HCT116 (cell line): ENCODE measurements around the gene CACNG1. TPM values are rescaled to one million over a fixed set of nuclear protein-coding genes. Genes with fewer than 3 reads are reported as not detected.
"Not testable (repeated sequence)": the region's sequence is repeated elsewhere in the genome, so short reads cannot be mapped to it uniquely, and the experiment has no call there.

Experiments
- ATAC-seq: fragments of 200-7000 bp; cut with Tn5 transposase; 2 replicates; pipeline ENCODE4 v1.9.1; 2020; ENCODE audit warnings: mild to moderate bottlenecking, moderate library complexity
- BruUV-seq: library from RNA; stranded (reverse); fragments of 400-500 nt; replicated peaks from 2 replicates; lab custom pipeline; 2021; lab: Mats Ljungman, UMichigan
- CTCF ChIA-PET: fragments of 300-600 bp; sonication (Branson Sonifier 250); formaldehyde crosslinking; loops from one replicate; lab custom pipeline; 2021; ENCODE audit warnings: antibody characterized with exemption; lab: Charles Lee
- POLR2A ChIA-PET: fragments of 300-600, 350-600 bp; sonication (Branson Sonifier 250); formaldehyde crosslinking; loops from one replicate; lab custom pipeline; 2021; ENCODE audit warnings: antibody characterized with exemption; lab: Charles Lee
- RAD21 ChIA-PET, 2 experiments: fragments of 300-600 bp; sonication (Branson Sonifier 250); formaldehyde crosslinking; loops; one replicate each; lab custom pipeline; 2023; ENCODE audit warnings: low total read pairs in 2 of 2; ENCODE audit not compliant: uncharacterized antibody in 2 of 2, unreplicated experiment in 2 of 2, low non-redundant PET in 1 of 2; lab: Charles Lee
- DNase-seq: peaks from one replicate; pipeline ENCODE4 v3.0.0-alpha.2; 2010; ENCODE audit warnings: low read depth, low spot score
- H2AFZ ChIP-seq: fragments of 200-600 bp; shearing (Covaris generic), sonication (generic); 2 replicates; pipeline ENCODE4 v1.6.1; 2017; ENCODE audit warnings: low read depth, mixed run types, mixed read lengths, antibody characterized with exemption, low read length; ENCODE audit not compliant: poor library complexity, severe bottlenecking
- H3K27ac ChIP-seq: 2 replicates; pipeline ENCODE4 v1.5.1; 2012; ENCODE audit warnings: low read depth, low read length
- H3K27me3 ChIP-seq: fragments of 200-600 bp; sonication (generic); 2 replicates; pipeline ENCODE4 v1.6.1; 2016; ENCODE audit warnings: mixed run types, low read length, mixed read lengths; ENCODE audit not compliant: insufficient read depth
- H3K36me3 ChIP-seq, 2 experiments: fragments of 200-500 bp in 1 of 2; fragments of 200-600 bp in 1 of 2; sonication (Bioruptor generic) in 1 of 2; sonication (generic) in 1 of 2; 2 replicates each; pipeline versions ENCODE4 v1.5.1 to v1.6.1; 2014 to 2016; ENCODE audit warnings: low read length in 2 of 2, inconsistent platforms in 1 of 2, mixed read lengths in 1 of 2, mixed run types in 1 of 2; ENCODE audit not compliant: insufficient read depth in 2 of 2, control insufficient read depth in 1 of 2
- H3K4me1 ChIP-seq, 2 experiments: fragments of 200-600 bp in 1 of 2; sonication (generic) in 1 of 2; 2 replicates each; pipeline versions ENCODE4 v1.5.1 to v1.6.1; 2012 to 2017; ENCODE audit warnings: low read length in 2 of 2, inconsistent platforms in 1 of 2, mild to moderate bottlenecking in 1 of 2, mixed read lengths in 1 of 2, mixed run types in 1 of 2, moderate library complexity in 1 of 2; ENCODE audit not compliant: insufficient read depth in 2 of 2, control insufficient read depth in 1 of 2
- H3K4me2 ChIP-seq: fragments of 200-600 bp; sonication (generic); 2 replicates; pipeline ENCODE4 v1.6.1; 2017; ENCODE audit warnings: mixed run types, low read length, mixed read lengths
- H3K4me3 ChIP-seq, 2 experiments: fragments of 200-600 bp in 1 of 2; sonication (generic) in 1 of 2; replicated peaks in 1 of 2; 2 replicates each; pipeline ENCODE4 v1.5.1; 2011 to 2016; ENCODE audit warnings: low read length in 2 of 2, control low read depth in 1 of 2, low read depth in 1 of 2, mild to moderate bottlenecking in 1 of 2, mixed read lengths in 1 of 2, mixed run types in 1 of 2
- H3K79me2 ChIP-seq: fragments of 200-600 bp; sonication (generic); 2 replicates; pipeline ENCODE4 v1.6.1; 2017; ENCODE audit warnings: mild to moderate bottlenecking, mixed run types, low read length, moderate library complexity, mixed read lengths; ENCODE audit not compliant: insufficient read depth
- H3K9ac ChIP-seq: fragments of 200-600 bp; sonication (generic); 2 replicates; pipeline ENCODE4 v1.6.1; 2016; ENCODE audit warnings: low read length, mixed read lengths
- H3K9me2 ChIP-seq: fragments of 200-600 bp; sonication (generic), shearing (Covaris generic); 2 replicates; pipeline ENCODE4 v1.6.1; 2017; ENCODE audit warnings: mixed run types, mild to moderate bottlenecking, moderate library complexity; ENCODE audit not compliant: insufficient read depth
- H3K9me3 ChIP-seq, 2 experiments: fragments of 200-500 bp in 1 of 2; fragments of 200-600 bp in 1 of 2; sonication (Bioruptor generic) in 1 of 2; sonication (generic) in 1 of 2; 2 replicates each; pipeline ENCODE4 v1.6.1; 2014 to 2017; ENCODE audit warnings: low read length in 2 of 2, mixed read lengths in 2 of 2, inconsistent platforms in 1 of 2, low read depth in 1 of 2, mild to moderate bottlenecking in 1 of 2, mixed run types in 1 of 2, moderate library complexity in 1 of 2; ENCODE audit not compliant: control insufficient read depth in 1 of 2, insufficient read depth in 1 of 2
- H4K20me1 ChIP-seq: fragments of 200-600 bp; sonication (generic), shearing (Covaris generic); 2 replicates; pipeline ENCODE4 v1.6.1; 2017; ENCODE audit warnings: mixed run types, mild to moderate bottlenecking, moderate library complexity; ENCODE audit not compliant: insufficient read depth
- CEBPB ChIP-seq: IDR thresholded peaks from 2 replicates; pipeline ENCODE4 v1.6.1; 2012; ENCODE audit warnings: low read depth
- CTCF ChIP-seq, 3 experiments: fragments of 200-600 bp in 1 of 3; sonication (generic) in 1 of 3; IDR thresholded peaks in 2 of 3; conservative IDR thresholded peaks in 1 of 3; 2 replicates each; pipeline ENCODE4 v1.5.1; 2012 to 2017; ENCODE audit warnings: low read depth in 2 of 3, low read length in 2 of 3, antibody characterized with exemption in 1 of 3, borderline replicate concordance in 1 of 3, control low read depth in 1 of 3, mild to moderate bottlenecking in 1 of 3, mixed read lengths in 1 of 3, mixed run types in 1 of 3, moderate library complexity in 1 of 3; ENCODE audit not compliant: insufficient read depth in 1 of 3
- EGR1 ChIP-seq: IDR thresholded peaks from 2 replicates; pipeline ENCODE4 v1.6.1; 2012; ENCODE audit warnings: low read depth
- ELF1 ChIP-seq: IDR thresholded peaks from 2 replicates; pipeline ENCODE4 v1.6.1; 2012; ENCODE audit warnings: low read depth, borderline replicate concordance
- EZH2 ChIP-seq: fragments of 200-600 bp; sonication (generic); IDR thresholded peaks from 2 replicates; pipeline ENCODE4 v1.6.1; 2017; ENCODE audit warnings: antibody characterized with exemption, mixed run types
- FOSL1 ChIP-seq: IDR thresholded peaks from 2 replicates; pipeline ENCODE4 v1.6.1; 2012; ENCODE audit warnings: low read depth
- JUND ChIP-seq: IDR thresholded peaks from 2 replicates; pipeline ENCODE4 v1.6.1; 2012
- MAX ChIP-seq: IDR thresholded peaks from 2 replicates; pipeline ENCODE4 v1.6.1; 2012
- POLR2AphosphoS5 ChIP-seq: IDR thresholded peaks from 2 replicates; pipeline ENCODE4 v1.6.1; 2011; ENCODE audit warnings: mild to moderate bottlenecking, low read depth, low read length, moderate library complexity
- RAD21 ChIP-seq: IDR thresholded peaks from 2 replicates; pipeline ENCODE4 v1.6.1; 2012; ENCODE audit warnings: low read depth, mild to moderate bottlenecking
- SP1 ChIP-seq: IDR thresholded peaks from 2 replicates; pipeline ENCODE4 v1.6.1; 2012; ENCODE audit warnings: low read depth
- TCF7L2 ChIP-seq: IDR thresholded peaks from 2 replicates; pipeline ENCODE4 v1.7.0; 2011; ENCODE audit warnings: borderline replicate concordance, inconsistent platforms; ENCODE audit not compliant: insufficient read depth, insufficient read length; ENCODE audit errors: extremely low read depth
- ZFX ChIP-seq: fragments of 450-650 bp; IDR thresholded peaks from 2 replicates; pipeline ENCODE4 v1.6.1; 2017
- intact Hi-C: fragments of 100-400 bp; cut with micrococcal nuclease; formaldehyde crosslinking; loops from 2 replicates; pipeline ENCODE4 v1.10.0; 2022
- total RNA-seq: library from RNA; stranded (reverse); gene quantifications from one replicate; pipeline ENCODE4 v1.2.1, GENCODE V29; 2021; ENCODE audit not compliant: unreplicated experiment
- TF ChIP-seq, protein P1 (sequence below): IDR thresholded peaks from 2 replicates; pipeline ENCODE4 v1.6.1; 2012; ENCODE audit warnings: low read depth
- TF ChIP-seq, protein P2 (sequence below): IDR thresholded peaks from 2 replicates; pipeline ENCODE4 v1.6.1; 2012

Gene CACNG1
- total RNA-seq, 1 experiment from 2014 or later, result not detected

- Histone ChIP-seq H3K27ac (no peak overlapping the region), H3K4me2 (no peak overlapping the region), H3K9me3 (no peaks in the 10 kb centered on the region), H4K20me1 (no peaks in the 10 kb centered on the region), H3K9ac (no peak overlapping the region), H2AFZ (no peak overlapping the region), H3K36me3 (no peaks in the 10 kb centered on the region), H3K4me3 (no peak overlapping the region), H3K9me2 (no peaks in the 10 kb centered on the region), H3K4me1 (no peaks in the 10 kb centered on the region), H3K27me3 (0 out of 2 replicates have a peak, but pooled peaks cover 4% of the 10 kb centered on the region), H3K79me2 (no peaks in the 10 kb centered on the region)
- no TSS peak for BruUV-seq
- ChIA-PET CTCF (no interaction called here), RAD21 (no interaction called here), POLR2A (no interaction called here)
- DNase-seq, result no peak
- intact Hi-C loops, result no loop called here
- no peak for ATAC-seq
- no peak for TF ChIP-seq SP1
- no peak for TF ChIP-seq CEBPB
- no peak for TF ChIP-seq RAD21
- no peak for TF ChIP-seq TCF7L2
- no peak for TF ChIP-seq EZH2
- TF ChIP-seq, protein P1, sequence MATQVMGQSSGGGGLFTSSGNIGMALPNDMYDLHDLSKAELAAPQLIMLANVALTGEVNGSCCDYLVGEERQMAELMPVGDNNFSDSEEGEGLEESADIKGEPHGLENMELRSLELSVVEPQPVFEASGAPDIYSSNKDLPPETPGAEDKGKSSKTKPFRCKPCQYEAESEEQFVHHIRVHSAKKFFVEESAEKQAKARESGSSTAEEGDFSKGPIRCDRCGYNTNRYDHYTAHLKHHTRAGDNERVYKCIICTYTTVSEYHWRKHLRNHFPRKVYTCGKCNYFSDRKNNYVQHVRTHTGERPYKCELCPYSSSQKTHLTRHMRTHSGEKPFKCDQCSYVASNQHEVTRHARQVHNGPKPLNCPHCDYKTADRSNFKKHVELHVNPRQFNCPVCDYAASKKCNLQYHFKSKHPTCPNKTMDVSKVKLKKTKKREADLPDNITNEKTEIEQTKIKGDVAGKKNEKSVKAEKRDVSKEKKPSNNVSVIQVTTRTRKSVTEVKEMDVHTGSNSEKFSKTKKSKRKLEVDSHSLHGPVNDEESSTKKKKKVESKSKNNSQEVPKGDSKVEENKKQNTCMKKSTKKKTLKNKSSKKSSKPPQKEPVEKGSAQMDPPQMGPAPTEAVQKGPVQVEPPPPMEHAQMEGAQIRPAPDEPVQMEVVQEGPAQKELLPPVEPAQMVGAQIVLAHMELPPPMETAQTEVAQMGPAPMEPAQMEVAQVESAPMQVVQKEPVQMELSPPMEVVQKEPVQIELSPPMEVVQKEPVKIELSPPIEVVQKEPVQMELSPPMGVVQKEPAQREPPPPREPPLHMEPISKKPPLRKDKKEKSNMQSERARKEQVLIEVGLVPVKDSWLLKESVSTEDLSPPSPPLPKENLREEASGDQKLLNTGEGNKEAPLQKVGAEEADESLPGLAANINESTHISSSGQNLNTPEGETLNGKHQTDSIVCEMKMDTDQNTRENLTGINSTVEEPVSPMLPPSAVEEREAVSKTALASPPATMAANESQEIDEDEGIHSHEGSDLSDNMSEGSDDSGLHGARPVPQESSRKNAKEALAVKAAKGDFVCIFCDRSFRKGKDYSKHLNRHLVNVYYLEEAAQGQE, result no peak
- no peak for TF ChIP-seq EGR1
- TF ChIP-seq MAX, result no peak
- no peak for TF ChIP-seq POLR2AphosphoS5
- no peak for TF ChIP-seq JUND
- TF ChIP-seq ZFX, result no peak
- no peak for TF ChIP-seq FOSL1
- TF ChIP-seq ELF1, result no peak
- TF ChIP-seq, protein P2, sequence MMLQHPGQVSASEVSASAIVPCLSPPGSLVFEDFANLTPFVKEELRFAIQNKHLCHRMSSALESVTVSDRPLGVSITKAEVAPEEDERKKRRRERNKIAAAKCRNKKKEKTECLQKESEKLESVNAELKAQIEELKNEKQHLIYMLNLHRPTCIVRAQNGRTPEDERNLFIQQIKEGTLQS, result no peak
- TF ChIP-seq CTCF (IDR thresholded peaks at IDR 0.05 in 2 of 3, conservative IDR thresholded peaks at IDR 0.05 in 1 of 3; ENCODE audit: borderline replicate concordance in 1 of 3, insufficient read depth in 1 of 3, low read depth in 2 of 3, low read length in 2 of 3), result no peak
Measured at GRCh38 chr17:67040652-67041051, 3.7 kb upstream of the CACNG1 start.

DNA sequence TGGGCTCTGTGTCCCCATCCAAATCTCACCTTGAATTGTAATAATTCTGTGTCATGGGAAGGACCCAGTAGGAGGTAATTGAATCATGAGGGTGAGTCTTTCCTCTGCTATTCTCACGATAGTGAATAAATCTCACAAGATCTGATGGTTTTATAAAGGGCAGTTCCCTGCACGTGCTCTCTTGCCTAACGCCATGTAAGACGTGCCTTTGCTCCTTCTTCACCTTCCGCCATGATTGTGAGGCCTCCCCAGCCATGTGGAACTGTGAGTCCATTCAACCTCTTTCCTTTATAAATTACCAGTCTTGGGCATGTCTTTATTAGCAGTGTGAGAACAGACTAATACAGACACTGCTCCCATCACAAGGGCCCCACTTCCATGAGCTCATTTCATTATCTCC is 3.2 kb upstream of the CACNG1 start:
- intact Hi-C loops, RAD21 ChIA-PET, H3K9me2 ChIP-seq, H2AFZ ChIP-seq, H3K79me2 ChIP-seq, H3K9me3 ChIP-seq, CTCF ChIA-PET, H3K9ac ChIP-seq, H3K27me3 ChIP-seq, H3K27ac ChIP-seq, H3K4me3 ChIP-seq, ATAC-seq, H3K4me2 ChIP-seq, H4K20me1 ChIP-seq, H3K4me1 ChIP-seq, BruUV-seq, DNase-seq, POLR2A ChIA-PET, H3K36me3 ChIP-seq: not testable (repeated sequence)
